Measurements from ENCODE around the gene CRLF2.
"Not testable (repeated sequence)": the region's sequence is repeated elsewhere in the genome, so short reads cannot be mapped to it uniquely, and the experiment has no call there.

The CRLF2 gene

DNA sequence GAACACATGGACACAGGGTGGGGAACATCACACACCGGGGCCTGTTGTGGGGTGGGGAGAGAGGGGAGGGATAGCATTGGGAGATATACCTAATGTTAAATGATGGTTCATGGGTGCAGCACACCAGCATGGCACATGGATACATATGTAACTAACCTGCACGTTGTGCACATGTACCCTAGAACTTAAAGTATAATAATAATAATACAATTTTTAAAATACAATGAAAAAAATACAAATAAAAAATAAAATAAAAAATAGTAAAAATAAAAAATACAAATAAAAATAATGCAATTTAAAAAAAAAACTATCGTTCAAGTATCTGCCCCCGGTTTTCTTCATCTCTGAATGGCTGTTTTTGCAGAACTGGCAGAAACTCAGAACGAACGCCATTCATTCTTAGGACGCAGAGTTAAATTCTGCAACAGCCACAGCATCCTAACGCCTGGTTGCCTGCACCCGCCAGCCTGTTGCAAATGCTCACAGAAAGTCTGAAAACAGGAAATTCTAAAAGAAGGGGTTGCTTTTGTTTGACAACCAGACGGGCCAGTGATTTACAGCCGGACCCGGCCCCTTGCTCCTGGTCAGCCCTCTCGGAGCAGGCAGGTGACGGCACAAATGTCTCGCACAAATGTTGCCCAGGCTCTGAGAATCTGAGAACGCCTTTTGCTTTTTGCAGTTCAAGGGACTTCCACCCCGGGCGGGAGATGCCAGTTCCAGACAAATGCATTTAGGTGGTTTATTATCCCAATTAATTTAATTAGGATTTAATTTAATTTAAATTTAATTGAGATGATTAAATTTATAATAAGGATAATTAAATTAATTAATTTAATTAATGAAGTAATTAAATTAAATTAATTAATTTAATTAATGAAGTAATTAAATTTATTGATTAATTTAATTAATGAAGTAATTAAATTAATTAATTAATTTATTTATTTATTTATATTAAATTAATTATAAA lies 47.8 kb downstream of the CRLF2 start:
- Histone ChIP-seq H2AK5ac (ENCODE audit: low read length) (no peak overlapping the region), H3K4me1 (ENCODE audit: control insufficient read depth, low read depth, low read length) (no peaks in the 10 kb centered on the region), H3K27ac (ENCODE audit: low read depth, low read length) (no peak overlapping the region), H3K4me2 (ENCODE audit: low read length) (no peak overlapping the region), H2BK15ac (replicated peaks; ENCODE audit: low read depth) (no peak overlapping the region), H3K79me1 (ENCODE audit: low read length) (no peaks in the 10 kb centered on the region), H3K56ac (ENCODE audit: low read length) (no peak overlapping the region), H3K36me3 (ENCODE audit: control insufficient read depth, insufficient read depth, low read length) (no peaks in the 10 kb centered on the region), H2BK120ac (ENCODE audit: low read depth, low read length) (no peak overlapping the region), H2BK5ac (ENCODE audit: low read length) (no peak overlapping the region), H3K4me3 (ENCODE audit: low read length) (no peak overlapping the region), H3K79me2 (ENCODE audit: control insufficient read depth, insufficient read depth, low read length) (no peaks in the 10 kb centered on the region), H4K5ac (ENCODE audit: low read length) (no peak overlapping the region), H3K18ac (ENCODE audit: low read length) (no peak overlapping the region), H3K27me3 (ENCODE audit: insufficient read depth, low read length, poor library complexity) (no peaks in the 10 kb centered on the region), H3K4ac (ENCODE audit: low read depth, low read length) (no peak overlapping the region), H3K9ac (ENCODE audit: low read length) (no peak overlapping the region), H3K23ac (ENCODE audit: low read length) (no peak overlapping the region), H4K8ac (ENCODE audit: low read depth, low read length) (no peak overlapping the region)
- WGBS (ENCODE audit: extremely low coverage, insufficient coverage, low lambda C conversion rate): no CpG with 5 or more reads among the region's 18 CpGs
- no peak for DNase-seq

DNA sequence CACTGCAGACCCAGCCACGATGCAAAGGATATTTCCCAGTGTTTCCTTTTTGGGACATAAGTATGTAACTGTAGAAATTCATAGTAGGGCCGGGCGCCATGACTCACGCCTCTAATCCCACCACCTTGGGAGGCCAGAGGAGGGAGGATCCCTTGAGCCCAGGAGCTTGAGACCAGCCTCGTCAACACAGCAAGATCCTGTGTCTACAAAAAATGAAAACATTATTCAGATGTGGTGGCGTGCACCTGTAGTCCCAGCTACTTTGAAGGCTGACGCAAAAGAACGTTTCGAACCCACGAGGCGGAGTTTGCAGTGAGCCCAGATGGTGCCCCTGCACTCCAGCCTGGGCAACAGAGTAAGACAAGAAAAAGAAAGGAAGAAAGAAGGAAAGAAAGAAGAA lies 49.2 kb downstream of the CRLF2 start:
- H3K36me3 ChIP-seq (ENCODE audit: control insufficient read depth, insufficient read depth, low read length): no peaks in the 10 kb centered on the region
- no peak overlapping the region for H3K27ac ChIP-seq (ENCODE audit: low read depth, low read length)
- H4K5ac ChIP-seq (ENCODE audit: low read length): no peak overlapping the region
- DNase-seq: no peak
- WGBS (ENCODE audit: extremely low coverage, insufficient coverage, low lambda C conversion rate): no CpG with 5 or more reads among the region's 11 CpGs
- H2AK5ac ChIP-seq (ENCODE audit: low read length): no peak overlapping the region
- no peak overlapping the region for H3K4me3 ChIP-seq (ENCODE audit: low read length)
- H3K23ac ChIP-seq (ENCODE audit: low read length): no peak overlapping the region
- H3K9ac ChIP-seq (ENCODE audit: low read length): no peak overlapping the region
- H3K4me1 ChIP-seq (ENCODE audit: control insufficient read depth, low read depth, low read length): no peaks in the 10 kb centered on the region
- no peak overlapping the region for H3K56ac ChIP-seq (ENCODE audit: low read length)
- no peak overlapping the region for H2BK120ac ChIP-seq (ENCODE audit: low read depth, low read length)
- no peak overlapping the region for H2BK15ac ChIP-seq (replicated peaks; ENCODE audit: low read depth)
- H3K18ac ChIP-seq (ENCODE audit: low read length): no peak overlapping the region
- H3K4ac ChIP-seq (ENCODE audit: low read depth, low read length): no peak overlapping the region
- H3K4me2 ChIP-seq (ENCODE audit: low read length): no peak overlapping the region
- H3K27me3 ChIP-seq (ENCODE audit: insufficient read depth, low read length, poor library complexity): no peaks in the 10 kb centered on the region
- no peak overlapping the region for H4K8ac ChIP-seq (ENCODE audit: low read depth, low read length)
- H3K79me1 ChIP-seq (ENCODE audit: low read length): no peaks in the 10 kb centered on the region
- H3K79me2 ChIP-seq (ENCODE audit: control insufficient read depth, insufficient read depth, low read length): no peaks in the 10 kb centered on the region
- no peak overlapping the region for H2BK5ac ChIP-seq (ENCODE audit: low read length)

DNA sequence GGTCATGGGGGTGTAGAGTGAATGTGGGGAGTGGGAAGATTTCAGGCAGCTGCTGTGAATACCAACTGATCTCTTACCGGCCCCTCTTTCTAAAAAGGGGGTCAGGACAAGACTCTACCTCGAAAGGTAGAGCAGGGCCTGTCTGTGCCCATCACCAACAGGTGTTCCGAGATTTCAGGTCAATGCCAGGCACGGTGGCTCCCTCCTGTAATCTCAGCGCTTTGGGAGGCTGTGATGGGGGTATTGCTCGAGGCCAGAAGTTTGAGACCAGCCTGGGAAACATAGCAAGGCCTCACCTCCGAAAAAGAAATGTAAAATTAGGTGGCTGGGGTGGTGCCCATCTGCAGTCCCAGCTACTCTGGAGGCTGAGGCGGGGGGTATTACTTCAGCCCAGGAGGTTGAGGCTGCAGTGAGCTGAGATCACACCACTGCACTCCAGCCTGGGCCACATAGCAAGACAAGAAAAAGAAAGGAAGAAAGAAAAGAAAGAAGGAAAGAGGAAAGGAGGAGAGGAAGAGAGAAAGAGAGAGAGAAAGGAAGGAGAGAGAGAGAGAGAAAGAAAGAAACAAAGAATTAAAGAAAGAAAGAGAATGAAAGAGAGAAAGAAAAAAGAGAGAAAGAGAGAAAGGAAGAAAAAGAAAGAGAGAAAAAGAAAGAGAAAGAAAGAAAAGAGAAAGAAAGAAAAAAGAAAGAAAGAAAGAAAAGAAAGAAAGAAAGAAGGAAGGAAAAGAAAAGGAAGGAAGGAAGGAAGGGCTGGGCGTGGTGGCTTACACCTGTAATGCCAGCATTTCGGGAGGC lies 50.1 kb downstream of the CRLF2 start:
- no peaks in the 10 kb centered on the region for H3K27me3 ChIP-seq (ENCODE audit: insufficient read depth, low read length, poor library complexity)
- no peak overlapping the region for H3K9ac ChIP-seq (ENCODE audit: low read length)
- WGBS (ENCODE audit: extremely low coverage, insufficient coverage, low lambda C conversion rate): no CpG with 5 or more reads among the region's 10 CpGs
- no peaks in the 10 kb centered on the region for H3K79me1 ChIP-seq (ENCODE audit: low read length)
- no peaks in the 10 kb centered on the region for H3K79me2 ChIP-seq (ENCODE audit: control insufficient read depth, insufficient read depth, low read length)
- no peak overlapping the region for H4K5ac ChIP-seq (ENCODE audit: low read length)
- H2BK15ac ChIP-seq (replicated peaks; ENCODE audit: low read depth): no peak overlapping the region
- no peak overlapping the region for H3K4ac ChIP-seq (ENCODE audit: low read depth, low read length)
- no peak overlapping the region for H3K18ac ChIP-seq (ENCODE audit: low read length)
- DNase-seq: no peak
- H2AK5ac ChIP-seq (ENCODE audit: low read length): no peak overlapping the region
- H4K8ac ChIP-seq (ENCODE audit: low read depth, low read length): no peak overlapping the region
- H3K4me2 ChIP-seq (ENCODE audit: low read length): no peak overlapping the region
- H3K27ac ChIP-seq (ENCODE audit: low read depth, low read length): no peak overlapping the region
- H2BK120ac ChIP-seq (ENCODE audit: low read depth, low read length): no peak overlapping the region
- H3K23ac ChIP-seq (ENCODE audit: low read length): no peak overlapping the region
- no peak overlapping the region for H2BK5ac ChIP-seq (ENCODE audit: low read length)
- H3K4me1 ChIP-seq (ENCODE audit: control insufficient read depth, low read depth, low read length): no peaks in the 10 kb centered on the region
- no peak overlapping the region for H3K56ac ChIP-seq (ENCODE audit: low read length)
- H3K36me3 ChIP-seq (ENCODE audit: control insufficient read depth, insufficient read depth, low read length): no peaks in the 10 kb centered on the region
- no peak overlapping the region for H3K4me3 ChIP-seq (ENCODE audit: low read length)

DNA sequence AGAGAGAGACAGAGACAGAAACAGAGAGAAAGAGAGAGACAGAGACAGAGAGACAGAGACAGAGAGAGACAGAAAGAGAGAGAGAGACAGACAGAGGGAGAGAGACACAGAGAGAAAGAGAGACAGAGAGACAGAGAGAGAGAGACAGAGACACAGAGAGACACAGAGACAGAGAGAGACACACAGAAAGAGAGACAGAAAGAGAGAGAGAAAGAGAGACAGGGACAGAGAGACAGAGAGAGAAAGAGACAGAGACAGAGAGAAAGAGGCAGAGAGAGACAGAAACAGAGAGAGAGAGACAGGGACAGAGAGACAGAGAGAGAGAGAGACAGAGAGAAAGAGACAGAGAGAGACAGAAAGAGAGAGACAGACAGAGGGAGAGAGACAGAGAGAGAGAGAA lies 52.9 kb downstream of the CRLF2 start:
- H3K4me1 ChIP-seq (ENCODE audit: control insufficient read depth, low read depth, low read length): no peaks in the 10 kb centered on the region

DNA sequence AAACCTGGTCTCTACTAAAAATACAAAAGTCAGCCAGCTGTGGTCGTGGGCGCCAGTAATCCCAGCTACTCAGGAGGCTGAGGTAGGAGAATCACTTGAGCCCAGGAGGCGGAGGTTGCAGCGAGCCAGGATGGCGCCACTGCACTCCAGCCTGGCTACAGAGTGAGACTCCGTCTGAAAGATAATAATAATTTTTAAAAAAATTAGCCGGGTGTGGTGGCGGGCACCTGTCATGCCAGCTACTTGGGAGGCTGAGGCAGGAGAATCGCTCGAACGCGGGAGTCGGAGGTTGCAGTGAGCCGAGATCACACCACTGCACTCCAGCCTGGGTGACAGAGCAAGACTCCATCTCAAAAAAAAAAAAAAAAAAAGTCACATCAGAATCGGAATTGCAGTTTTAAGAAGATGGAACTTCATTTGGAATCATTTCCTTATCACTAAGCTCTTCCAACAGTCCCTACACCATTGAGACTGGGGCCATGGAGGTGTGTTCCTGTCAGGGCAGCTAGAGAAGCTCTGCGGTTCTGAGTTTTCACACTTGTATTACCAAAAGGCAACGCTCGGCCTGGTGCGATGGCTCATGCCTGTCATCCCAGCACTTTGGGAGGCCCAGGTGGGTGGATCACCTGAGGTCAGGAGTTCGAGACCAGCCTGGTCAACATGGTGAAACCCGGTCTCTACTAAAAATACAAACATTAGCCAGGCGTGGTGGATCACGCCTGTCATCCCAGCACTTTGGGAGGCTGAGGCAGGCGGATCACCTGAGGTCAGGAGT lies 55.6 kb downstream of the CRLF2 start:
- not testable (repeated sequence) for H3K79me1 ChIP-seq (ENCODE audit: low read length); H4K5ac ChIP-seq (ENCODE audit: low read length); H3K23ac ChIP-seq (ENCODE audit: low read length); H3K4me1 ChIP-seq (ENCODE audit: control insufficient read depth, low read depth, low read length); DNase-seq; H3K9ac ChIP-seq (ENCODE audit: low read length); H4K8ac ChIP-seq (ENCODE audit: low read depth, low read length); H2BK120ac ChIP-seq (ENCODE audit: low read depth, low read length); H3K4me2 ChIP-seq (ENCODE audit: low read length); H3K79me2 ChIP-seq (ENCODE audit: control insufficient read depth, insufficient read depth, low read length); H3K36me3 ChIP-seq (ENCODE audit: control insufficient read depth, insufficient read depth, low read length); H3K4ac ChIP-seq (ENCODE audit: low read depth, low read length); H3K18ac ChIP-seq (ENCODE audit: low read length); H2AK5ac ChIP-seq (ENCODE audit: low read length); H3K27me3 ChIP-seq (ENCODE audit: insufficient read depth, low read length, poor library complexity); H2BK5ac ChIP-seq (ENCODE audit: low read length); H3K4me3 ChIP-seq (ENCODE audit: low read length); H3K56ac ChIP-seq (ENCODE audit: low read length); H3K27ac ChIP-seq (ENCODE audit: low read depth, low read length); H2BK15ac ChIP-seq (replicated peaks; ENCODE audit: low read depth)
- no CpG with 5 or more reads among the region's 24 CpGs for WGBS (ENCODE audit: extremely low coverage, insufficient coverage, low lambda C conversion rate)

More for the DNA sequence above, 52.9 kb downstream of the CRLF2 start:
- H2BK120ac ChIP-seq (ENCODE audit: low read depth, low read length): no peak overlapping the region
- H2BK5ac ChIP-seq (ENCODE audit: low read length): no peak overlapping the region
- H3K4ac ChIP-seq (ENCODE audit: low read depth, low read length): no peak overlapping the region
- no peak overlapping the region for H3K4me2 ChIP-seq (ENCODE audit: low read length)
- H4K8ac ChIP-seq (ENCODE audit: low read depth, low read length): no peak overlapping the region
- no peaks in the 10 kb centered on the region for H3K79me1 ChIP-seq (ENCODE audit: low read length)
- H3K27ac ChIP-seq (ENCODE audit: low read depth, low read length): no peak overlapping the region
- no peak overlapping the region for H3K18ac ChIP-seq (ENCODE audit: low read length)
- H2AK5ac ChIP-seq (ENCODE audit: low read length): no peak overlapping the region
- H3K27me3 ChIP-seq (ENCODE audit: insufficient read depth, low read length, poor library complexity): no peaks in the 10 kb centered on the region
- no peak for DNase-seq
- H3K79me2 ChIP-seq (ENCODE audit: control insufficient read depth, insufficient read depth, low read length): no peaks in the 10 kb centered on the region
- H3K23ac ChIP-seq (ENCODE audit: low read length): no peak overlapping the region
- H3K4me3 ChIP-seq (ENCODE audit: low read length): no peak overlapping the region
- no peak overlapping the region for H4K5ac ChIP-seq (ENCODE audit: low read length)
- no peak overlapping the region for H2BK15ac ChIP-seq (replicated peaks; ENCODE audit: low read depth)
- H3K36me3 ChIP-seq (ENCODE audit: control insufficient read depth, insufficient read depth, low read length): no peaks in the 10 kb centered on the region
- no peak overlapping the region for H3K56ac ChIP-seq (ENCODE audit: low read length)
- H3K9ac ChIP-seq (ENCODE audit: low read length): no peak overlapping the region
